Stimulated activated CD8-positive, alpha-beta memory T cell treated with anti-CD3 and anti-CD28 coated beads, Interleukin-4, amount 100 ng/mL, for 4 hours (primary cell): ENCODE data around the gene CHD5.

Experiments used
- DNase-seq, 2 donors: peaks; one replicate each; pipeline ENCODE4 v3.0.0-alpha.2; 2020; ENCODE audit warnings: low read depth in 2 of 2, low spot score in 1 of 2

Gene CHD5

GRCh38 chr1:6202256-6202655 lies 22.1 kb upstream of the CHD5 start:
- DNase-seq = no peak

- DNase-seq = no peak
Observed at GRCh38 chr1:6200188-6200809, 20.2 kb upstream of the CHD5 start.

- DNase-seq = peak; percentile 94 to 97
Observed at GRCh38 chr1:6199298-6200187, 19.4 kb upstream of the CHD5 start, which contains the start of gene RPL22. TSS of gene RPL22 (minus strand) at chr1:6199595. CDS start at chr1:6199573, 22 bp downstream.

- DNase-seq = peak in 1 of 2 donors; percentile 4
Observed at GRCh38 chr1:6198646-6199297, 18.7 kb upstream of the CHD5 start.

GRCh38 chr1:6197746-6198427 lies 17.8 kb upstream of the CHD5 start:
- DNase-seq = no peak

- DNase-seq = no peak
Observed at GRCh38 chr1:6191968-6192367, 11.8 kb upstream of the CHD5 start.

GRCh38 chr1:6188466-6188865 lies 8.3 kb upstream of the CHD5 start:
- DNase-seq = no peak

GRCh38 chr1:6185635-6186382 lies 5.7 kb upstream of the CHD5 start:
- DNase-seq = no peak

- no peak for DNase-seq
Observed at GRCh38 chr1:6185151-6185550, 5.0 kb upstream of the CHD5 start.

GRCh38 chr1:6184083-6184783 lies 4.1 kb upstream of the CHD5 start:
- no peak for DNase-seq

- no peak for DNase-seq
Observed at GRCh38 chr1:6183520-6183989, 3.4 kb upstream of the CHD5 start.

GRCh38 chr1:6181347-6181770 lies 1.2 kb upstream of the CHD5 start:
- DNase-seq = no peak

- DNase-seq = no peak
Observed at GRCh38 chr1:6180707-6181311, 688 bp upstream of the CHD5 start.

- DNase-seq = no peak
Observed at GRCh38 chr1:6179564-6180175, 451 bp downstream of the CHD5 start.

- no peak for DNase-seq
Observed at GRCh38 chr1:6178751-6179563, 1.2 kb downstream of the CHD5 start.

- DNase-seq = no peak
Observed at GRCh38 chr1:6177681-6178380, 2.3 kb downstream of the CHD5 start.

GRCh38 chr1:6176779-6177178 lies 3.3 kb downstream of the CHD5 start:
- DNase-seq = no peak

GRCh38 chr1:6175411-6175828 lies 4.7 kb downstream of the CHD5 start:
- DNase-seq = no peak
